GM12892 (cell line): Measurements from ENCODE around the gene RASA3.

ENCODE experiments used
- POLR2A ChIP-seq: IDR thresholded peaks from 2 replicates; pipeline ENCODE4 v1.6.1; 2011; ENCODE audit warnings: low read depth, low read length, control low read depth
- TAF1 ChIP-seq: IDR thresholded peaks from 2 replicates; pipeline ENCODE4 v1.6.1; 2011; ENCODE audit warnings: low read depth, mild to moderate bottlenecking, control low read depth, low read length, borderline replicate concordance

GRCh38 chr13:114145256-114145655, 12.8 kb upstream of the RASA3 start:
- TF ChIP-seq POLR2A = no peak
- no peak for TF ChIP-seq TAF1
